Parathyroid adenoma (tissue), 2 donors: ENCODE results near the gene SLC39A8.

Experiments used
- H2AFZ ChIP-seq: fragments of 300-600 bp; sonication (generic); one replicate; pipeline ENCODE4 v1.7.0; 2017; ENCODE audit warnings: antibody characterized with exemption, mild to moderate bottlenecking
- H3K27ac ChIP-seq: fragments of 300-600 bp; sonication (generic); one replicate; pipeline ENCODE4 v1.7.0; 2017
- H3K27me3 ChIP-seq: fragments of 300-600 bp; sonication (generic); one replicate; pipeline ENCODE4 v1.7.0; 2017; ENCODE audit warnings: low read length; ENCODE audit not compliant: control insufficient read depth, insufficient read depth
- H3K36me3 ChIP-seq: fragments of 300-600 bp; sonication (generic); one replicate; pipeline ENCODE4 v1.7.0; 2017; ENCODE audit warnings: low read length; ENCODE audit not compliant: control insufficient read depth, insufficient read depth
- H3K4me1 ChIP-seq: fragments of 300-600 bp; sonication (generic); one replicate; pipeline ENCODE4 v1.7.0; 2017; ENCODE audit warnings: control low read depth
- H3K4me2 ChIP-seq: fragments of 300-600 bp; sonication (generic); one replicate; pipeline ENCODE4 v1.7.0; 2017; ENCODE audit warnings: low read length
- H3K4me3 ChIP-seq: fragments of 300-600 bp; sonication (generic); one replicate; pipeline ENCODE4 v1.7.0; 2017; ENCODE audit warnings: low read depth, low read length
- H3K79me2 ChIP-seq: fragments of 300-600 bp; sonication (generic); one replicate; pipeline ENCODE4 v1.7.0; 2017; ENCODE audit warnings: control low read depth
- H3K9ac ChIP-seq: fragments of 300-600 bp; sonication (generic); one replicate; pipeline ENCODE4 v1.7.0; 2017; ENCODE audit warnings: mild to moderate bottlenecking
- H3K9me3 ChIP-seq: fragments of 300-600 bp; sonication (generic); one replicate; pipeline ENCODE4 v1.7.0; 2017; ENCODE audit warnings: low read length; ENCODE audit not compliant: control insufficient read depth
- CTCF ChIP-seq: fragments of 300-600 bp; sonication (generic); IDR thresholded peaks from one replicate; pipeline ENCODE4 v1.7.0; 2017; ENCODE audit warnings: antibody characterized with exemption, mild to moderate bottlenecking
- donor health status: primary hyperparathyroidism.

The SLC39A8 gene

GRCh38 chr4:102334624-102335023 lies 10.7 kb downstream of the SLC39A8 start:
- TF ChIP-seq CTCF: no peak
- H3K9ac ChIP-seq: no peak overlapping the region
- peaks cover 2% of the 10 kb centered on the region for H3K4me1 ChIP-seq

GRCh38 chr4:102333787-102334186 lies 11.5 kb downstream of the SLC39A8 start:
- Histone ChIP-seq H3K9ac (no peak overlapping the region), H3K27me3 (no peaks in the 10 kb centered on the region), H2AFZ (no peak overlapping the region), H3K27ac (no peak overlapping the region), H3K36me3 (no peaks in the 10 kb centered on the region), H3K9me3 (no peaks in the 10 kb centered on the region), H3K4me2 (no peak overlapping the region), H3K4me1 (peaks cover 2% of the 10 kb centered on the region), H3K79me2 (no peaks in the 10 kb centered on the region), H3K4me3 (no peak overlapping the region)
- no peak for TF ChIP-seq CTCF

More at GRCh38 chr4:102334624-102335023, 10.7 kb downstream of the SLC39A8 start:
- H3K4me2 ChIP-seq: no peak overlapping the region
- no peak overlapping the region for H3K27ac ChIP-seq
- H3K79me2 ChIP-seq: no peaks in the 10 kb centered on the region
- no peaks in the 10 kb centered on the region for H3K9me3 ChIP-seq
- no peaks in the 10 kb centered on the region for H3K27me3 ChIP-seq
- H3K36me3 ChIP-seq: no peaks in the 10 kb centered on the region
- no peak overlapping the region for H2AFZ ChIP-seq
- no peak overlapping the region for H3K4me3 ChIP-seq

- no peaks in the 10 kb centered on the region for H3K36me3 ChIP-seq
- H3K79me2 ChIP-seq: no peaks in the 10 kb centered on the region
- TF ChIP-seq CTCF: no peak
- no peak overlapping the region for H3K4me2 ChIP-seq
- no peaks in the 10 kb centered on the region for H3K27me3 ChIP-seq
- H2AFZ ChIP-seq: no peak overlapping the region
- no peaks in the 10 kb centered on the region for H3K9me3 ChIP-seq
- no peaks in the 10 kb centered on the region for H3K4me1 ChIP-seq
- H3K9ac ChIP-seq: no peak overlapping the region
- H3K4me3 ChIP-seq: no peak overlapping the region
- H3K27ac ChIP-seq: no peak overlapping the region
Measured at GRCh38 chr4:102328045-102328444, 17.2 kb downstream of the SLC39A8 start.

- Histone ChIP-seq H3K27ac (no peak overlapping the region), H3K79me2 (no peaks in the 10 kb centered on the region), H2AFZ (no peak overlapping the region), H3K9me3 (no peaks in the 10 kb centered on the region), H3K4me2 (no peak overlapping the region), H3K4me3 (no peak overlapping the region), H3K27me3 (no peaks in the 10 kb centered on the region), H3K9ac (no peak overlapping the region), H3K36me3 (no peaks in the 10 kb centered on the region), H3K4me1 (no peaks in the 10 kb centered on the region)
- no peak for TF ChIP-seq CTCF
Measured at GRCh38 chr4:102326951-102327350, 18.3 kb downstream of the SLC39A8 start.

GRCh38 chr4:102324730-102325129 lies 20.6 kb downstream of the SLC39A8 start:
- Histone ChIP-seq H3K79me2 (no peaks in the 10 kb centered on the region), H2AFZ (no peak overlapping the region), H3K9ac (no peak overlapping the region), H3K4me1 (no peaks in the 10 kb centered on the region), H3K27ac (no peak overlapping the region), H3K4me3 (no peak overlapping the region), H3K9me3 (no peaks in the 10 kb centered on the region), H3K27me3 (no peaks in the 10 kb centered on the region), H3K36me3 (no peaks in the 10 kb centered on the region), H3K4me2 (no peak overlapping the region)
- no peak for TF ChIP-seq CTCF
